Panc1 (cell line): ENCODE measurements around the gene ATF5. TPM values are rescaled to one million over a fixed set of nuclear protein-coding genes. Genes with fewer than 3 reads are reported as not detected.

Experiments
- ATAC-seq: fragments of 200-7000 bp; cut with Tn5 transposase; 2 replicates; pipeline ENCODE4 v1.9.1; 2020; ENCODE audit warnings: mild to moderate bottlenecking, moderate library complexity
- BruUV-seq: library from RNA; stranded (reverse); fragments of 400-500 nt; replicated peaks from 2 replicates; lab custom pipeline; 2021; lab: Mats Ljungman, UMichigan
- CTCF ChIA-PET: fragments of 300-600 bp; sonication (Branson Sonifier 250); formaldehyde crosslinking; loops from one replicate; lab custom pipeline; 2022; ENCODE audit warnings: antibody characterized with exemption; lab: Charles Lee
- POLR2A ChIA-PET: fragments of 300-600 bp; sonication (Branson Sonifier 250); formaldehyde crosslinking; loops from one replicate; lab custom pipeline; 2022; ENCODE audit warnings: antibody characterized with exemption; lab: Charles Lee
- DNase-seq: peaks from one replicate; pipeline ENCODE4 v3.0.0-alpha.2; 2010; ENCODE audit warnings: low read depth, low spot score
- H3K27ac ChIP-seq: 2 replicates; pipeline ENCODE4 v1.5.1; 2011; ENCODE audit warnings: mild to moderate bottlenecking, low read length, inconsistent platforms
- H3K27me3 ChIP-seq: fragments of 200-500 bp; sonication (Bioruptor generic); 2 replicates; pipeline ENCODE4 v1.6.0; 2014; ENCODE audit warnings: low read length, inconsistent platforms; ENCODE audit not compliant: control insufficient read depth, insufficient read depth
- H3K36me3 ChIP-seq: fragments of 200-500 bp; sonication (Bioruptor generic); 2 replicates; pipeline ENCODE4 v1.5.1; 2014; ENCODE audit warnings: inconsistent platforms, mild to moderate bottlenecking, low read length, moderate library complexity; ENCODE audit not compliant: control insufficient read depth, insufficient read depth
- H3K4me1 ChIP-seq: 2 replicates; pipeline ENCODE4 v1.5.1; 2011; ENCODE audit warnings: inconsistent platforms, mild to moderate bottlenecking, low read length, moderate library complexity; ENCODE audit not compliant: control insufficient read depth, insufficient read depth
- H3K4me3 ChIP-seq, 2 experiments: 2 replicates each; pipeline ENCODE4 v1.5.1; 2011 to 2012; ENCODE audit warnings: low read depth in 2 of 2, low read length in 2 of 2, mild to moderate bottlenecking in 2 of 2, inconsistent platforms in 1 of 2, moderate library complexity in 1 of 2
- H3K9me3 ChIP-seq: fragments of 200-500 bp; sonication (Bioruptor generic); 2 replicates; pipeline ENCODE4 v1.5.1; 2014; ENCODE audit warnings: low read depth, mild to moderate bottlenecking, inconsistent platforms, low read length, moderate library complexity; ENCODE audit not compliant: control insufficient read depth, insufficient read depth
- CTCF ChIP-seq: fragments of 450-650 bp; IDR thresholded peaks from 2 replicates; pipeline ENCODE4 v1.5.1; 2017; ENCODE audit warnings: mild to moderate bottlenecking
- POLR2AphosphoS5 ChIP-seq: IDR thresholded peaks from 2 replicates; pipeline ENCODE4 v1.6.1; 2012; ENCODE audit warnings: mild to moderate bottlenecking, low read depth, low read length, moderate library complexity
- SIN3A ChIP-seq: IDR thresholded peaks from 2 replicates; pipeline ENCODE4 v1.6.1; 2012; ENCODE audit warnings: low read depth, mild to moderate bottlenecking, low read length, moderate library complexity, borderline replicate concordance; ENCODE audit not compliant: insufficient read depth
- TCF7L2 ChIP-seq: IDR thresholded peaks from 2 replicates; pipeline ENCODE4 v1.6.1; 2011; ENCODE audit warnings: mild to moderate bottlenecking, low read depth, low read length, inconsistent platforms
- in situ Hi-C: cut with HindIII; loops from 2 replicates; pipeline ENCODE4 v1.10.0; 2016; ENCODE audit warnings: low sequenced_read_pairs, low pct_unique_long_range_greater_than_20kb
- intact Hi-C: fragments of 100-400 bp; cut with micrococcal nuclease; formaldehyde crosslinking; loops from one replicate; pipeline ENCODE4 v1.10.0; 2022; ENCODE audit not compliant: unreplicated experiment
- total RNA-seq: library from RNA; stranded (reverse); gene quantifications from one replicate; pipeline ENCODE4 v1.2.1, GENCODE V29; 2021; ENCODE audit not compliant: unreplicated experiment
- TF ChIP-seq, protein P1 (sequence below), 2 experiments: IDR thresholded peaks; 2 replicates each; pipeline ENCODE4 v1.6.1; 2011 to 2012; ENCODE audit warnings: low read depth in 2 of 2, control low read depth in 1 of 2, low read length in 1 of 2, mild to moderate bottlenecking in 1 of 2, moderate library complexity in 1 of 2; ENCODE audit not compliant: insufficient read depth in 1 of 2

Gene ATF5
- total RNA-seq, 1 experiment from 2014 or later, result 104 TPM

DNA sequence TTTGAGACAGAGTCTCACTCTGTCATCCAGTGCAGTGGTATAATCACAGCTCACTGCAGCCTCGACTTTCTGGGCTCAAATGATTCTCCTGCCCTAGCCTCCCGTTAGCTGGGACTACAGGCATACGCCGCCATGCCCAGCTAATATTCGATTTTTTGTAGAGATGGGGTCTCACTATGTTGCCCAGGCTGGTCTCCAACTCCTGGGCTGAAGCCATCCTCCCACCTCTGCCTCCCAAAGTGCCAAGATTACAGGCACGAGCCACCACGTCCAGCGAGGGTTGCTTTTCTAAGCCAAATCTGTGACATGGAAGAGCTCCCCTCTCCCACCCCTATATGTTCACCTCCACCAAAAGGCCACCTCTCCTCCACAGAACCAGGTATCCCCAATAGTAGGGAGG lies 10.9 kb upstream of the ATF5 start:
- no peak for ATAC-seq
- BruUV-seq, result no TSS peak
- in situ Hi-C loops, result no loop called here

GRCh38 chr19:49920624-49921363 lies 8.2 kb upstream of the ATF5 start:
- Histone ChIP-seq H3K27ac (no peak overlapping the region), H3K36me3 (no peaks in the 10 kb centered on the region), H3K27me3 (no peaks in the 10 kb centered on the region), H3K4me3 (no peak overlapping the region), H3K9me3 (no peaks in the 10 kb centered on the region), H3K4me1 (no peaks in the 10 kb centered on the region)
- TF ChIP-seq CTCF (no peak), TCF7L2 (no peak), POLR2AphosphoS5 (no peak), SIN3A (no peak)
- TF ChIP-seq, protein P1, sequence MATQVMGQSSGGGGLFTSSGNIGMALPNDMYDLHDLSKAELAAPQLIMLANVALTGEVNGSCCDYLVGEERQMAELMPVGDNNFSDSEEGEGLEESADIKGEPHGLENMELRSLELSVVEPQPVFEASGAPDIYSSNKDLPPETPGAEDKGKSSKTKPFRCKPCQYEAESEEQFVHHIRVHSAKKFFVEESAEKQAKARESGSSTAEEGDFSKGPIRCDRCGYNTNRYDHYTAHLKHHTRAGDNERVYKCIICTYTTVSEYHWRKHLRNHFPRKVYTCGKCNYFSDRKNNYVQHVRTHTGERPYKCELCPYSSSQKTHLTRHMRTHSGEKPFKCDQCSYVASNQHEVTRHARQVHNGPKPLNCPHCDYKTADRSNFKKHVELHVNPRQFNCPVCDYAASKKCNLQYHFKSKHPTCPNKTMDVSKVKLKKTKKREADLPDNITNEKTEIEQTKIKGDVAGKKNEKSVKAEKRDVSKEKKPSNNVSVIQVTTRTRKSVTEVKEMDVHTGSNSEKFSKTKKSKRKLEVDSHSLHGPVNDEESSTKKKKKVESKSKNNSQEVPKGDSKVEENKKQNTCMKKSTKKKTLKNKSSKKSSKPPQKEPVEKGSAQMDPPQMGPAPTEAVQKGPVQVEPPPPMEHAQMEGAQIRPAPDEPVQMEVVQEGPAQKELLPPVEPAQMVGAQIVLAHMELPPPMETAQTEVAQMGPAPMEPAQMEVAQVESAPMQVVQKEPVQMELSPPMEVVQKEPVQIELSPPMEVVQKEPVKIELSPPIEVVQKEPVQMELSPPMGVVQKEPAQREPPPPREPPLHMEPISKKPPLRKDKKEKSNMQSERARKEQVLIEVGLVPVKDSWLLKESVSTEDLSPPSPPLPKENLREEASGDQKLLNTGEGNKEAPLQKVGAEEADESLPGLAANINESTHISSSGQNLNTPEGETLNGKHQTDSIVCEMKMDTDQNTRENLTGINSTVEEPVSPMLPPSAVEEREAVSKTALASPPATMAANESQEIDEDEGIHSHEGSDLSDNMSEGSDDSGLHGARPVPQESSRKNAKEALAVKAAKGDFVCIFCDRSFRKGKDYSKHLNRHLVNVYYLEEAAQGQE (IDR thresholded peaks at IDR 0.05; ENCODE audit: insufficient read depth in 1 of 2, low read depth in 2 of 2, low read length in 1 of 2), result no peak
- intact Hi-C loops, result no loop called here
- ChIA-PET CTCF (no interaction called here), POLR2A (no interaction called here)
- DNase-seq (no peak), ATAC-seq (no peak)
- in situ Hi-C loops, result no loop called here
- BruUV-seq, result no TSS peak

More for the DNA sequence above, 10.9 kb upstream of the ATF5 start:
- no peaks in the 10 kb centered on the region for H3K27me3 ChIP-seq
- no peak for DNase-seq
- no peak overlapping the region for H3K27ac ChIP-seq
- intact Hi-C loops, result no loop called here
- CTCF ChIA-PET, result no interaction called here
- no peak overlapping the region for H3K4me3 ChIP-seq
- no peaks in the 10 kb centered on the region for H3K4me1 ChIP-seq
- POLR2A ChIA-PET, result no interaction called here
- H3K36me3 ChIP-seq, result no peaks in the 10 kb centered on the region
- no peaks in the 10 kb centered on the region for H3K9me3 ChIP-seq
- no peak for TF ChIP-seq CTCF
- TF ChIP-seq TCF7L2, result no peak
- TF ChIP-seq, protein P1 (IDR thresholded peaks at IDR 0.05; ENCODE audit: insufficient read depth in 1 of 2, low read depth in 2 of 2, low read length in 1 of 2), result no peak
